HCT116 (cell line): ENCODE results near the gene CFAP61. TPM values are rescaled to one million over a fixed set of nuclear protein-coding genes. Genes with fewer than 3 reads are reported as not detected.

Experiments
- ATAC-seq: fragments of 200-7000 bp; cut with Tn5 transposase; 2 replicates; pipeline ENCODE4 v1.9.1; 2020; ENCODE audit warnings: mild to moderate bottlenecking, moderate library complexity
- BruUV-seq: library from RNA; stranded (reverse); fragments of 400-500 nt; replicated peaks from 2 replicates; lab custom pipeline; 2021; lab: Mats Ljungman, UMichigan
- CTCF ChIA-PET: fragments of 300-600 bp; sonication (Branson Sonifier 250); formaldehyde crosslinking; loops from one replicate; lab custom pipeline; 2021; ENCODE audit warnings: antibody characterized with exemption; lab: Charles Lee
- POLR2A ChIA-PET: fragments of 300-600, 350-600 bp; sonication (Branson Sonifier 250); formaldehyde crosslinking; loops from one replicate; lab custom pipeline; 2021; ENCODE audit warnings: antibody characterized with exemption; lab: Charles Lee
- RAD21 ChIA-PET, 2 experiments: fragments of 300-600 bp; sonication (Branson Sonifier 250); formaldehyde crosslinking; loops; one replicate each; lab custom pipeline; 2023; ENCODE audit warnings: low total read pairs in 2 of 2; ENCODE audit not compliant: uncharacterized antibody in 2 of 2, unreplicated experiment in 2 of 2, low non-redundant PET in 1 of 2; lab: Charles Lee
- DNase-seq: peaks from one replicate; pipeline ENCODE4 v3.0.0-alpha.2; 2010; ENCODE audit warnings: low read depth, low spot score
- H2AFZ ChIP-seq: fragments of 200-600 bp; shearing (Covaris generic), sonication (generic); 2 replicates; pipeline ENCODE4 v1.6.1; 2017; ENCODE audit warnings: low read depth, mixed run types, mixed read lengths, antibody characterized with exemption, low read length; ENCODE audit not compliant: poor library complexity, severe bottlenecking
- H3K27ac ChIP-seq: 2 replicates; pipeline ENCODE4 v1.5.1; 2012; ENCODE audit warnings: low read depth, low read length
- H3K27me3 ChIP-seq: fragments of 200-600 bp; sonication (generic); 2 replicates; pipeline ENCODE4 v1.6.1; 2016; ENCODE audit warnings: mixed run types, low read length, mixed read lengths; ENCODE audit not compliant: insufficient read depth
- H3K36me3 ChIP-seq, 2 experiments: fragments of 200-500 bp in 1 of 2; fragments of 200-600 bp in 1 of 2; sonication (Bioruptor generic) in 1 of 2; sonication (generic) in 1 of 2; 2 replicates each; pipeline versions ENCODE4 v1.5.1 to v1.6.1; 2014 to 2016; ENCODE audit warnings: low read length in 2 of 2, inconsistent platforms in 1 of 2, mixed read lengths in 1 of 2, mixed run types in 1 of 2; ENCODE audit not compliant: insufficient read depth in 2 of 2, control insufficient read depth in 1 of 2
- H3K4me1 ChIP-seq, 2 experiments: fragments of 200-600 bp in 1 of 2; sonication (generic) in 1 of 2; 2 replicates each; pipeline versions ENCODE4 v1.5.1 to v1.6.1; 2012 to 2017; ENCODE audit warnings: low read length in 2 of 2, inconsistent platforms in 1 of 2, mild to moderate bottlenecking in 1 of 2, mixed read lengths in 1 of 2, mixed run types in 1 of 2, moderate library complexity in 1 of 2; ENCODE audit not compliant: insufficient read depth in 2 of 2, control insufficient read depth in 1 of 2
- H3K4me2 ChIP-seq: fragments of 200-600 bp; sonication (generic); 2 replicates; pipeline ENCODE4 v1.6.1; 2017; ENCODE audit warnings: mixed run types, low read length, mixed read lengths
- H3K4me3 ChIP-seq, 2 experiments: fragments of 200-600 bp in 1 of 2; sonication (generic) in 1 of 2; replicated peaks in 1 of 2; 2 replicates each; pipeline ENCODE4 v1.5.1; 2011 to 2016; ENCODE audit warnings: low read length in 2 of 2, control low read depth in 1 of 2, low read depth in 1 of 2, mild to moderate bottlenecking in 1 of 2, mixed read lengths in 1 of 2, mixed run types in 1 of 2
- H3K79me2 ChIP-seq: fragments of 200-600 bp; sonication (generic); 2 replicates; pipeline ENCODE4 v1.6.1; 2017; ENCODE audit warnings: mild to moderate bottlenecking, mixed run types, low read length, moderate library complexity, mixed read lengths; ENCODE audit not compliant: insufficient read depth
- H3K9ac ChIP-seq: fragments of 200-600 bp; sonication (generic); 2 replicates; pipeline ENCODE4 v1.6.1; 2016; ENCODE audit warnings: low read length, mixed read lengths
- H3K9me2 ChIP-seq: fragments of 200-600 bp; sonication (generic), shearing (Covaris generic); 2 replicates; pipeline ENCODE4 v1.6.1; 2017; ENCODE audit warnings: mixed run types, mild to moderate bottlenecking, moderate library complexity; ENCODE audit not compliant: insufficient read depth
- H3K9me3 ChIP-seq, 2 experiments: fragments of 200-500 bp in 1 of 2; fragments of 200-600 bp in 1 of 2; sonication (Bioruptor generic) in 1 of 2; sonication (generic) in 1 of 2; 2 replicates each; pipeline ENCODE4 v1.6.1; 2014 to 2017; ENCODE audit warnings: low read length in 2 of 2, mixed read lengths in 2 of 2, inconsistent platforms in 1 of 2, low read depth in 1 of 2, mild to moderate bottlenecking in 1 of 2, mixed run types in 1 of 2, moderate library complexity in 1 of 2; ENCODE audit not compliant: control insufficient read depth in 1 of 2, insufficient read depth in 1 of 2
- H4K20me1 ChIP-seq: fragments of 200-600 bp; sonication (generic), shearing (Covaris generic); 2 replicates; pipeline ENCODE4 v1.6.1; 2017; ENCODE audit warnings: mixed run types, mild to moderate bottlenecking, moderate library complexity; ENCODE audit not compliant: insufficient read depth
- CEBPB ChIP-seq: IDR thresholded peaks from 2 replicates; pipeline ENCODE4 v1.6.1; 2012; ENCODE audit warnings: low read depth
- EGR1 ChIP-seq: IDR thresholded peaks from 2 replicates; pipeline ENCODE4 v1.6.1; 2012; ENCODE audit warnings: low read depth
- ELF1 ChIP-seq: IDR thresholded peaks from 2 replicates; pipeline ENCODE4 v1.6.1; 2012; ENCODE audit warnings: low read depth, borderline replicate concordance
- EZH2phosphoT487 ChIP-seq: fragments of 200-600 bp; IDR thresholded peaks from 2 replicates; pipeline ENCODE4 v1.6.1; 2018; ENCODE audit warnings: antibody characterized with exemption, borderline replicate concordance
- FOSL1 ChIP-seq: IDR thresholded peaks from 2 replicates; pipeline ENCODE4 v1.6.1; 2012; ENCODE audit warnings: low read depth
- JUND ChIP-seq: IDR thresholded peaks from 2 replicates; pipeline ENCODE4 v1.6.1; 2012
- POLR2A ChIP-seq: IDR thresholded peaks from 2 replicates; pipeline ENCODE4 v1.7.0; 2011; ENCODE audit warnings: borderline replicate concordance; ENCODE audit not compliant: insufficient read depth, insufficient read length; ENCODE audit errors: extremely low read depth
- POLR2AphosphoS5 ChIP-seq: IDR thresholded peaks from 2 replicates; pipeline ENCODE4 v1.6.1; 2011; ENCODE audit warnings: mild to moderate bottlenecking, low read depth, low read length, moderate library complexity
- RAD21 ChIP-seq: IDR thresholded peaks from 2 replicates; pipeline ENCODE4 v1.6.1; 2012; ENCODE audit warnings: low read depth, mild to moderate bottlenecking
- SP1 ChIP-seq: IDR thresholded peaks from 2 replicates; pipeline ENCODE4 v1.6.1; 2012; ENCODE audit warnings: low read depth
- TCF7L2 ChIP-seq: IDR thresholded peaks from 2 replicates; pipeline ENCODE4 v1.7.0; 2011; ENCODE audit warnings: borderline replicate concordance, inconsistent platforms; ENCODE audit not compliant: insufficient read depth, insufficient read length; ENCODE audit errors: extremely low read depth
- YY1 ChIP-seq: IDR thresholded peaks from 2 replicates; pipeline ENCODE4 v1.6.1; 2011; ENCODE audit warnings: low read length, low read depth, moderate library complexity, mild to moderate bottlenecking; ENCODE audit not compliant: insufficient replicate concordance; ENCODE audit errors: extremely low read depth
- ZFX ChIP-seq: fragments of 450-650 bp; IDR thresholded peaks from 2 replicates; pipeline ENCODE4 v1.6.1; 2017
- intact Hi-C: fragments of 100-400 bp; cut with micrococcal nuclease; formaldehyde crosslinking; loops from 2 replicates; pipeline ENCODE4 v1.10.0; 2022
- total RNA-seq: library from RNA; stranded (reverse); gene quantifications from one replicate; pipeline ENCODE4 v1.2.1, GENCODE V29; 2021; ENCODE audit not compliant: unreplicated experiment
- TF ChIP-seq, protein P1 (sequence below): IDR thresholded peaks from 2 replicates; pipeline ENCODE4 v1.6.1; 2011; ENCODE audit warnings: mild to moderate bottlenecking, low read length, moderate library complexity; ENCODE audit not compliant: insufficient replicate concordance; ENCODE audit errors: extremely low read depth
- TF ChIP-seq, protein P2 (sequence below): IDR thresholded peaks from 2 replicates; pipeline ENCODE4 v1.6.1; 2012

CFAP61 gene
- total RNA-seq, 1 experiment from 2014 or later = 1.7 TPM

DNA sequence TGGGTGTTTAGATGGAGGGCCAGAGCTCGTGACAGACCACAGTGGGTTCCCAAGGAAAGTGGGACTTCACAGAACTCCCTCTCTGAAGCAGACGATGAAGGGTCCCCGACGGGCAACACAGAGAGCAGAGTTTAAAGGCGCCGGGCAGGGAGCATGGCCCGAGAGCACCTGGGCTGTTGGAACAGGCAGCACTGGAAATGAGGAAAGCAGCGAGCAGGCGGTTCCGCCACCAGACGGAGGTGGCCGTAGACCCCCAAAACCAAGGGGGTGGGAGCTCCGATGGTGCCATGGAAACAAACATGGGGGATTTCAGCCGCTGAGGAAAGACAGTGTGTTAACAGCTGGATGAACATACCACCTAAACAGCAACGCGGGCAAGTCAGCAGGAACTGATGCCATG lies 288.1 kb downstream of the CFAP61 start:
- ChIA-PET RAD21 (no interaction called here), CTCF (no interaction called here), POLR2A (no interaction called here)
- H3K4me3 ChIP-seq = no peak overlapping the region
- H3K4me1 ChIP-seq = no peaks in the 10 kb centered on the region
- BruUV-seq = no TSS peak
- ATAC-seq (no peak), DNase-seq (no peak)
- intact Hi-C loops = no loop called here
- no peaks in the 10 kb centered on the region for H3K27me3 ChIP-seq
- no peak overlapping the region for H3K4me2 ChIP-seq
- no peaks in the 10 kb centered on the region for H4K20me1 ChIP-seq
- H3K36me3 ChIP-seq = no peaks in the 10 kb centered on the region
- H2AFZ ChIP-seq = no peak overlapping the region
- H3K9me2 ChIP-seq = no peaks in the 10 kb centered on the region
- no peak overlapping the region for H3K9ac ChIP-seq
- H3K79me2 ChIP-seq = no peaks in the 10 kb centered on the region
- TF ChIP-seq CEBPB (no peak), POLR2A (no peak), POLR2AphosphoS5 (no peak), EZH2phosphoT487 (no peak), ELF1 (no peak), SP1 (no peak), JUND (no peak), EGR1 (no peak)
- TF ChIP-seq, protein P1, sequence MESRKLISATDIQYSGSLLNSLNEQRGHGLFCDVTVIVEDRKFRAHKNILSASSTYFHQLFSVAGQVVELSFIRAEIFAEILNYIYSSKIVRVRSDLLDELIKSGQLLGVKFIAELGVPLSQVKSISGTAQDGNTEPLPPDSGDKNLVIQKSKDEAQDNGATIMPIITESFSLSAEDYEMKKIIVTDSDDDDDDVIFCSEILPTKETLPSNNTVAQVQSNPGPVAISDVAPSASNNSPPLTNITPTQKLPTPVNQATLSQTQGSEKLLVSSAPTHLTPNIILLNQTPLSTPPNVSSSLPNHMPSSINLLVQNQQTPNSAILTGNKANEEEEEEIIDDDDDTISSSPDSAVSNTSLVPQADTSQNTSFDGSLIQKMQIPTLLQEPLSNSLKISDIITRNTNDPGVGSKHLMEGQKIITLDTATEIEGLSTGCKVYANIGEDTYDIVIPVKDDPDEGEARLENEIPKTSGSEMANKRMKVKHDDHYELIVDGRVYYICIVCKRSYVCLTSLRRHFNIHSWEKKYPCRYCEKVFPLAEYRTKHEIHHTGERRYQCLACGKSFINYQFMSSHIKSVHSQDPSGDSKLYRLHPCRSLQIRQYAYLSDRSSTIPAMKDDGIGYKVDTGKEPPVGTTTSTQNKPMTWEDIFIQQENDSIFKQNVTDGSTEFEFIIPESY = no peak
- H3K27ac ChIP-seq = no peak overlapping the region
- no peaks in the 10 kb centered on the region for H3K9me3 ChIP-seq

DNA sequence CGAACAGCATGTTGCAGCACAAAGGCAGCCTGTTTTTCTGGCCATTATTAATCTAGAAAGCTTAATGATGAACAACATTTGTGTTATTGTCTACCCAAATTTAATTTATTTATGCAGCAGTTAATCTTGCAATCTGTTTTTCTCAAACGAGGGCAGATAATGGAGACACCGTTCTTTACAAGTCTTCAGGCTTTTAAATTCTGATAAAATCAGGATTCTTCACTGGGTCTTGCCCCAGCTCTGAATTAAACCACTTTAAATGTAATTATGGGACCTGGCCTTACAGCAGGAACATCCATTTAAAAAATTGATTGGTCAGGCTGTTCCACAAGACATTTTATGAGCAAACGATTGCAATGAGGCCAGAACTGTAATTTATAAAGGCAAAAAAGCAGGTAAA lies 289.0 kb downstream of the CFAP61 start:
- Histone ChIP-seq H3K36me3 (no peaks in the 10 kb centered on the region), H3K9me3 (no peaks in the 10 kb centered on the region), H3K9ac (no peak overlapping the region), H2AFZ (no peak overlapping the region), H3K27me3 (no peaks in the 10 kb centered on the region), H3K79me2 (no peaks in the 10 kb centered on the region), H3K9me2 (no peaks in the 10 kb centered on the region), H3K4me3 (no peak overlapping the region), H3K4me2 (no peak overlapping the region), H3K4me1 (no peaks in the 10 kb centered on the region), H3K27ac (no peak overlapping the region), H4K20me1 (no peaks in the 10 kb centered on the region)
- BruUV-seq = no TSS peak
- ChIA-PET RAD21 (no interaction called here), POLR2A (no interaction called here), CTCF (no interaction called here)
- ATAC-seq (no peak), DNase-seq (no peak)
- intact Hi-C loops = no loop called here
- TF ChIP-seq EZH2phosphoT487 = no peak
- no peak for TF ChIP-seq ZFX
- TF ChIP-seq, protein P2, sequence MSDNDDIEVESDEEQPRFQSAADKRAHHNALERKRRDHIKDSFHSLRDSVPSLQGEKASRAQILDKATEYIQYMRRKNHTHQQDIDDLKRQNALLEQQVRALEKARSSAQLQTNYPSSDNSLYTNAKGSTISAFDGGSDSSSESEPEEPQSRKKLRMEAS = no peak
- TF ChIP-seq, protein P1 = no peak
- no peak for TF ChIP-seq YY1
- TF ChIP-seq TCF7L2 = no peak
- TF ChIP-seq FOSL1 = no peak
- TF ChIP-seq ELF1 = no peak
- no peak for TF ChIP-seq POLR2AphosphoS5
- TF ChIP-seq RAD21 = no peak
